HEK293 (cell line): Measurements from ENCODE around the gene EBP.

Experiments used
- MZF1 ChIP-seq: fragments of 450-650 bp; formaldehyde crosslinking; IDR thresholded peaks from 2 replicates; pipeline ENCODE4 v1.5.1; 2017; ENCODE audit warnings: missing biosample characterization, missing genetic modification characterization, borderline replicate concordance
- SALL2 ChIP-seq: fragments of 450-650 bp; formaldehyde crosslinking; IDR thresholded peaks from 2 replicates; pipeline ENCODE4 v1.5.0; 2017; ENCODE audit warnings: missing biosample characterization, mild to moderate bottlenecking, missing genetic modification characterization, borderline replicate concordance
- ZBTB20 ChIP-seq: fragments of 450-650 bp; formaldehyde crosslinking; IDR thresholded peaks from 2 replicates; pipeline ENCODE4 v1.5.1; 2016; ENCODE audit warnings: missing biosample characterization, missing genetic modification characterization
- ZBTB7A ChIP-seq: fragments of 450-650 bp; formaldehyde crosslinking; IDR thresholded peaks from 2 replicates; pipeline ENCODE4 v1.5.1; 2016; ENCODE audit warnings: low read depth, missing biosample characterization, missing genetic modification characterization
- ZFP3 ChIP-seq: fragments of 450-650 bp; formaldehyde crosslinking; IDR thresholded peaks from 2 replicates; pipeline ENCODE4 v1.5.1; 2016; ENCODE audit warnings: low read depth, missing biosample characterization, missing genetic modification characterization
- ZNF202 ChIP-seq: fragments of 450-650 bp; formaldehyde crosslinking; IDR thresholded peaks from 2 replicates; pipeline ENCODE4 v1.5.1; 2016; ENCODE audit warnings: missing biosample characterization, missing genetic modification characterization, borderline replicate concordance
- ZNF341 ChIP-seq: fragments of 450-650 bp; formaldehyde crosslinking; IDR thresholded peaks from 2 replicates; pipeline ENCODE4; 2016; ENCODE audit warnings: low read depth, missing biosample characterization, missing genetic modification characterization
- ZNF473 ChIP-seq: fragments of 450-650 bp; formaldehyde crosslinking; IDR thresholded peaks from 2 replicates; pipeline ENCODE4 v1.5.1; 2017; ENCODE audit warnings: missing biosample characterization, missing genetic modification characterization
- ZNF521 ChIP-seq: fragments of 450-650 bp; formaldehyde crosslinking; IDR thresholded peaks from 2 replicates; pipeline ENCODE4 v1.5.1; 2017; ENCODE audit warnings: missing biosample characterization, mild to moderate bottlenecking, missing genetic modification characterization
- ZNF830 ChIP-seq: fragments of 450-650 bp; IDR thresholded peaks from 2 replicates; pipeline ENCODE4 v1.5.0; 2018; ENCODE audit warnings: missing biosample characterization, missing genetic modification characterization, low read depth, mild to moderate bottlenecking, moderate library complexity
- TF ChIP-seq, protein P1 (sequence below): fragments of 450-650 bp; formaldehyde crosslinking; IDR thresholded peaks from 2 replicates; pipeline ENCODE4 v1.5.1; 2016; ENCODE audit warnings: missing biosample characterization, missing genetic modification characterization
- TF ChIP-seq, protein P2 (sequence below): fragments of 450-650 bp; formaldehyde crosslinking; IDR thresholded peaks from 2 replicates; pipeline ENCODE4 v1.5.1; 2016; ENCODE audit warnings: missing biosample characterization, missing genetic modification characterization, borderline replicate concordance
- TF ChIP-seq, protein P3 (sequence below): fragments of 450-650 bp; formaldehyde crosslinking; IDR thresholded peaks from 2 replicates; pipeline ENCODE4 v1.5.0; 2017; ENCODE audit warnings: missing biosample characterization, missing genetic modification characterization, borderline replicate concordance
- TF ChIP-seq, protein P4 (sequence below): fragments of 450-650 bp; formaldehyde crosslinking; IDR thresholded peaks from 2 replicates; pipeline ENCODE4 v1.5.1; 2016; ENCODE audit warnings: missing biosample characterization, missing genetic modification characterization
- TF ChIP-seq, protein P5 (sequence below): fragments of 450-650 bp; formaldehyde crosslinking; IDR thresholded peaks from 2 replicates; pipeline ENCODE4 v1.5.1; 2016; ENCODE audit warnings: missing biosample characterization, missing genetic modification characterization
- TF ChIP-seq, protein P6 (sequence below): fragments of 450-650 bp; formaldehyde crosslinking; IDR thresholded peaks from 2 replicates; pipeline ENCODE4 v1.5.1; 2017; ENCODE audit warnings: missing biosample characterization, missing genetic modification characterization
- TF ChIP-seq, protein P7 (sequence below): fragments of 450-650 bp; formaldehyde crosslinking; IDR thresholded peaks from 2 replicates; pipeline ENCODE4 v1.5.1; 2016; ENCODE audit warnings: missing biosample characterization, missing genetic modification characterization, borderline replicate concordance

EBP gene

DNA sequence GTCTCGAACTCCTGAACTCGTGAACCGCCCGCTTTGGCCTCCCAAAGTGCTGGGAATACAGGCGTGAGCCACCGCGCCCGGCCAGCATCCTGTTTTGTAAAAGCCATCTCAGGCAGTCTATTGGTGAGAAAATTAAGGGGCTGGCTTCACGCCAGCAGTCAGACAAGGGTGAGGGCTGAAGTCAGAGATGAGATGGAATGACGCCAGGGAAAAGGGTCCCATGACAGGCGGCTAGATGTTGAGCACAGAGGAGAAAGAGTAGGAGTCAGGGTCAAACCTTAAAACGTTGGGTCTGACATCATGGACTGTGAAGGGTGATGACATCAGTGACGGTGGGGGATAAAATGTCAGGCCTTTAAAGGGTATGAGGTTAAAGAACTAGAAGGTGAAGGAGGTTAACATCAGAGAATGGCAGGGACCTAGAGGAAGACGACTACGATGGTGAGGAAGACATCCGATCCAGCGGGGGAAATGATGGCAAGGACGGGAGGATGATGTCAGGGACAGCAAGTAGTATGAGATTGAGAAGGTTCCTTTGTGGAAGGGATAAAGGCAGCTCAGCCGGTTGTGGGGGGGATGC lies 52.2 kb downstream of the EBP start (continued):
- no peak for TF ChIP-seq SALL2 (tag by site-specific recombination)
- no peak for TF ChIP-seq ZNF202 (tag by site-specific recombination)
- TF ChIP-seq, protein P1, sequence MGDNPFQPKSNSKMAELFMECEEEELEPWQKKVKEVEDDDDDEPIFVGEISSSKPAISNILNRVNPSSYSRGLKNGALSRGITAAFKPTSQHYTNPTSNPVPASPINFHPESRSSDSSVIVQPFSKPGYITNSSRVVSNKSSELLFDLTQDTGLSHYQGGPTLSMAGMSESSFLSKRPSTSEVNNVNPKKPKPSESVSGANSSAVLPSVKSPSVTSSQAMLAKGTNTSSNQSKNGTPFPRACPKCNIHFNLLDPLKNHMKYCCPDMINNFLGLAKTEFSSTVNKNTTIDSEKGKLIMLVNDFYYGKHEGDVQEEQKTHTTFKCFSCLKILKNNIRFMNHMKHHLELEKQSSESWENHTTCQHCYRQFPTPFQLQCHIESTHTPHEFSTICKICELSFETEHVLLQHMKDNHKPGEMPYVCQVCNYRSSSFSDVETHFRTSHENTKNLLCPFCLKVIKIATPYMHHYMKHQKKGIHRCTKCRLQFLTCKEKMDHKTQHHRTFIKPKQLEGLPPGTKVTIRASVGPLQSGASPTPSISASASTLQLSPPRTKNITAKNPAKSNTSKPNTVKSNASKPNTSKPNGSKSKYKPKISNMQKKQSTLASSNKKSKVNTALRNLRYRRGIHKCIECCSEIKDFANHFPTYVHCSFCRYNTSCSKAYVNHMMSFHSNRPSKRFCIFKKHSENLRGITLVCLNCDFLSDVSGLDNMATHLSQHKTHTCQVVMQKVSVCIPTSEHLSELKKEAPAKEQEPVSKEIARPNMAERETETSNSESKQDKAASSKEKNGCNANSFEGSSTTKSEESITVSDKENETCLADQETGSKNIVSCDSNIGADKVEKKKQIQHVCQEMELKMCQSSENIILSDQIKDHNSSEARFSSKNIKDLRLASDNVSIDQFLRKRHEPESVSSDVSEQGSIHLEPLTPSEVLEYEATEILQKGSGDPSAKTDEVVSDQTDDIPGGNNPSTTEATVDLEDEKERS (tag by site-specific recombination), result peak; percentile 83; the same call in 1 of the 2 replicates
- TF ChIP-seq ZBTB20 (tag by site-specific recombination), result no peak
- TF ChIP-seq, protein P2, sequence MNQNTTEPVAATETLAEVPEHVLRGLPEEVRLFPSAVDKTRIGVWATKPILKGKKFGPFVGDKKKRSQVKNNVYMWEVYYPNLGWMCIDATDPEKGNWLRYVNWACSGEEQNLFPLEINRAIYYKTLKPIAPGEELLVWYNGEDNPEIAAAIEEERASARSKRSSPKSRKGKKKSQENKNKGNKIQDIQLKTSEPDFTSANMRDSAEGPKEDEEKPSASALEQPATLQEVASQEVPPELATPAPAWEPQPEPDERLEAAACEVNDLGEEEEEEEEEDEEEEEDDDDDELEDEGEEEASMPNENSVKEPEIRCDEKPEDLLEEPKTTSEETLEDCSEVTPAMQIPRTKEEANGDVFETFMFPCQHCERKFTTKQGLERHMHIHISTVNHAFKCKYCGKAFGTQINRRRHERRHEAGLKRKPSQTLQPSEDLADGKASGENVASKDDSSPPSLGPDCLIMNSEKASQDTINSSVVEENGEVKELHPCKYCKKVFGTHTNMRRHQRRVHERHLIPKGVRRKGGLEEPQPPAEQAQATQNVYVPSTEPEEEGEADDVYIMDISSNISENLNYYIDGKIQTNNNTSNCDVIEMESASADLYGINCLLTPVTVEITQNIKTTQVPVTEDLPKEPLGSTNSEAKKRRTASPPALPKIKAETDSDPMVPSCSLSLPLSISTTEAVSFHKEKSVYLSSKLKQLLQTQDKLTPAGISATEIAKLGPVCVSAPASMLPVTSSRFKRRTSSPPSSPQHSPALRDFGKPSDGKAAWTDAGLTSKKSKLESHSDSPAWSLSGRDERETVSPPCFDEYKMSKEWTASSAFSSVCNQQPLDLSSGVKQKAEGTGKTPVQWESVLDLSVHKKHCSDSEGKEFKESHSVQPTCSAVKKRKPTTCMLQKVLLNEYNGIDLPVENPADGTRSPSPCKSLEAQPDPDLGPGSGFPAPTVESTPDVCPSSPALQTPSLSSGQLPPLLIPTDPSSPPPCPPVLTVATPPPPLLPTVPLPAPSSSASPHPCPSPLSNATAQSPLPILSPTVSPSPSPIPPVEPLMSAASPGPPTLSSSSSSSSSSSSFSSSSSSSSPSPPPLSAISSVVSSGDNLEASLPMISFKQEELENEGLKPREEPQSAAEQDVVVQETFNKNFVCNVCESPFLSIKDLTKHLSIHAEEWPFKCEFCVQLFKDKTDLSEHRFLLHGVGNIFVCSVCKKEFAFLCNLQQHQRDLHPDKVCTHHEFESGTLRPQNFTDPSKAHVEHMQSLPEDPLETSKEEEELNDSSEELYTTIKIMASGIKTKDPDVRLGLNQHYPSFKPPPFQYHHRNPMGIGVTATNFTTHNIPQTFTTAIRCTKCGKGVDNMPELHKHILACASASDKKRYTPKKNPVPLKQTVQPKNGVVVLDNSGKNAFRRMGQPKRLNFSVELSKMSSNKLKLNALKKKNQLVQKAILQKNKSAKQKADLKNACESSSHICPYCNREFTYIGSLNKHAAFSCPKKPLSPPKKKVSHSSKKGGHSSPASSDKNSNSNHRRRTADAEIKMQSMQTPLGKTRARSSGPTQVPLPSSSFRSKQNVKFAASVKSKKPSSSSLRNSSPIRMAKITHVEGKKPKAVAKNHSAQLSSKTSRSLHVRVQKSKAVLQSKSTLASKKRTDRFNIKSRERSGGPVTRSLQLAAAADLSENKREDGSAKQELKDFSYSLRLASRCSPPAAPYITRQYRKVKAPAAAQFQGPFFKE (tag by site-specific recombination), result no peak
- TF ChIP-seq ZNF473 (tag by site-specific recombination), result no peak
- 0 out of 2 replicates have a peak, but pooled peaks have one; percentile 27 for TF ChIP-seq ZBTB7A (tag by site-specific recombination)
- no peak for TF ChIP-seq ZNF341
- TF ChIP-seq, protein P3, sequence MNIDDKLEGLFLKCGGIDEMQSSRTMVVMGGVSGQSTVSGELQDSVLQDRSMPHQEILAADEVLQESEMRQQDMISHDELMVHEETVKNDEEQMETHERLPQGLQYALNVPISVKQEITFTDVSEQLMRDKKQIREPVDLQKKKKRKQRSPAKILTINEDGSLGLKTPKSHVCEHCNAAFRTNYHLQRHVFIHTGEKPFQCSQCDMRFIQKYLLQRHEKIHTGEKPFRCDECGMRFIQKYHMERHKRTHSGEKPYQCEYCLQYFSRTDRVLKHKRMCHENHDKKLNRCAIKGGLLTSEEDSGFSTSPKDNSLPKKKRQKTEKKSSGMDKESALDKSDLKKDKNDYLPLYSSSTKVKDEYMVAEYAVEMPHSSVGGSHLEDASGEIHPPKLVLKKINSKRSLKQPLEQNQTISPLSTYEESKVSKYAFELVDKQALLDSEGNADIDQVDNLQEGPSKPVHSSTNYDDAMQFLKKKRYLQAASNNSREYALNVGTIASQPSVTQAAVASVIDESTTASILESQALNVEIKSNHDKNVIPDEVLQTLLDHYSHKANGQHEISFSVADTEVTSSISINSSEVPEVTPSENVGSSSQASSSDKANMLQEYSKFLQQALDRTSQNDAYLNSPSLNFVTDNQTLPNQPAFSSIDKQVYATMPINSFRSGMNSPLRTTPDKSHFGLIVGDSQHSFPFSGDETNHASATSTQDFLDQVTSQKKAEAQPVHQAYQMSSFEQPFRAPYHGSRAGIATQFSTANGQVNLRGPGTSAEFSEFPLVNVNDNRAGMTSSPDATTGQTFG (tag by site-specific recombination), result no peak
- no peak for TF ChIP-seq MZF1
- TF ChIP-seq, protein P4, sequence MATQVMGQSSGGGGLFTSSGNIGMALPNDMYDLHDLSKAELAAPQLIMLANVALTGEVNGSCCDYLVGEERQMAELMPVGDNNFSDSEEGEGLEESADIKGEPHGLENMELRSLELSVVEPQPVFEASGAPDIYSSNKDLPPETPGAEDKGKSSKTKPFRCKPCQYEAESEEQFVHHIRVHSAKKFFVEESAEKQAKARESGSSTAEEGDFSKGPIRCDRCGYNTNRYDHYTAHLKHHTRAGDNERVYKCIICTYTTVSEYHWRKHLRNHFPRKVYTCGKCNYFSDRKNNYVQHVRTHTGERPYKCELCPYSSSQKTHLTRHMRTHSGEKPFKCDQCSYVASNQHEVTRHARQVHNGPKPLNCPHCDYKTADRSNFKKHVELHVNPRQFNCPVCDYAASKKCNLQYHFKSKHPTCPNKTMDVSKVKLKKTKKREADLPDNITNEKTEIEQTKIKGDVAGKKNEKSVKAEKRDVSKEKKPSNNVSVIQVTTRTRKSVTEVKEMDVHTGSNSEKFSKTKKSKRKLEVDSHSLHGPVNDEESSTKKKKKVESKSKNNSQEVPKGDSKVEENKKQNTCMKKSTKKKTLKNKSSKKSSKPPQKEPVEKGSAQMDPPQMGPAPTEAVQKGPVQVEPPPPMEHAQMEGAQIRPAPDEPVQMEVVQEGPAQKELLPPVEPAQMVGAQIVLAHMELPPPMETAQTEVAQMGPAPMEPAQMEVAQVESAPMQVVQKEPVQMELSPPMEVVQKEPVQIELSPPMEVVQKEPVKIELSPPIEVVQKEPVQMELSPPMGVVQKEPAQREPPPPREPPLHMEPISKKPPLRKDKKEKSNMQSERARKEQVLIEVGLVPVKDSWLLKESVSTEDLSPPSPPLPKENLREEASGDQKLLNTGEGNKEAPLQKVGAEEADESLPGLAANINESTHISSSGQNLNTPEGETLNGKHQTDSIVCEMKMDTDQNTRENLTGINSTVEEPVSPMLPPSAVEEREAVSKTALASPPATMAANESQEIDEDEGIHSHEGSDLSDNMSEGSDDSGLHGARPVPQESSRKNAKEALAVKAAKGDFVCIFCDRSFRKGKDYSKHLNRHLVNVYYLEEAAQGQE (tag by site-specific recombination), result peak; percentile 69
- TF ChIP-seq, protein P5, sequence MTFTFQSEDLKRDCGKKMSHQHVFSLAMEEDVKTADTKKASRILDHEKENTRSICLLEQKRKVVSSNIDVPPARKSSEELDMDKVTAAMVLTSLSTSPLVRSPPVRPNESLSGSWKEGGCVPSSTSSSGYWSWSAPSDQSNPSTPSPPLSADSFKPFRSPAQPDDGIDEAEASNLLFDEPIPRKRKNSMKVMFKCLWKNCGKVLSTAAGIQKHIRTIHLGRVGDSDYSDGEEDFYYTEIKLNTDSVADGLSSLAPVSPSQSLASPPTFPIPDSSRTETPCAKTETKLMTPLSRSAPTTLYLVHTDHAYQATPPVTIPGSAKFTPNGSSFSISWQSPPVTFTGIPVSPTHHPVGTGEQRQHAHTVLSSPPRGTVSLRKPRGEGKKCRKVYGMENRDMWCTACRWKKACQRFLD, result no peak
- TF ChIP-seq, protein P6, sequence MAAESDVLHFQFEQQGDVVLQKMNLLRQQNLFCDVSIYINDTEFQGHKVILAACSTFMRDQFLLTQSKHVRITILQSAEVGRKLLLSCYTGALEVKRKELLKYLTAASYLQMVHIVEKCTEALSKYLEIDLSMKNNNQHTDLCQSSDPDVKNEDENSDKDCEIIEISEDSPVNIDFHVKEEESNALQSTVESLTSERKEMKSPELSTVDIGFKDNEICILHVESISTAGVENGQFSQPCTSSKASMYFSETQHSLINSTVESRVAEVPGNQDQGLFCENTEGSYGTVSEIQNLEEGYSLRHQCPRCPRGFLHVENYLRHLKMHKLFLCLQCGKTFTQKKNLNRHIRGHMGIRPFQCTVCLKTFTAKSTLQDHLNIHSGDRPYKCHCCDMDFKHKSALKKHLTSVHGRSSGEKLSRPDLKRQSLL (tag by site-specific recombination), result no peak
- TF ChIP-seq, protein P7, sequence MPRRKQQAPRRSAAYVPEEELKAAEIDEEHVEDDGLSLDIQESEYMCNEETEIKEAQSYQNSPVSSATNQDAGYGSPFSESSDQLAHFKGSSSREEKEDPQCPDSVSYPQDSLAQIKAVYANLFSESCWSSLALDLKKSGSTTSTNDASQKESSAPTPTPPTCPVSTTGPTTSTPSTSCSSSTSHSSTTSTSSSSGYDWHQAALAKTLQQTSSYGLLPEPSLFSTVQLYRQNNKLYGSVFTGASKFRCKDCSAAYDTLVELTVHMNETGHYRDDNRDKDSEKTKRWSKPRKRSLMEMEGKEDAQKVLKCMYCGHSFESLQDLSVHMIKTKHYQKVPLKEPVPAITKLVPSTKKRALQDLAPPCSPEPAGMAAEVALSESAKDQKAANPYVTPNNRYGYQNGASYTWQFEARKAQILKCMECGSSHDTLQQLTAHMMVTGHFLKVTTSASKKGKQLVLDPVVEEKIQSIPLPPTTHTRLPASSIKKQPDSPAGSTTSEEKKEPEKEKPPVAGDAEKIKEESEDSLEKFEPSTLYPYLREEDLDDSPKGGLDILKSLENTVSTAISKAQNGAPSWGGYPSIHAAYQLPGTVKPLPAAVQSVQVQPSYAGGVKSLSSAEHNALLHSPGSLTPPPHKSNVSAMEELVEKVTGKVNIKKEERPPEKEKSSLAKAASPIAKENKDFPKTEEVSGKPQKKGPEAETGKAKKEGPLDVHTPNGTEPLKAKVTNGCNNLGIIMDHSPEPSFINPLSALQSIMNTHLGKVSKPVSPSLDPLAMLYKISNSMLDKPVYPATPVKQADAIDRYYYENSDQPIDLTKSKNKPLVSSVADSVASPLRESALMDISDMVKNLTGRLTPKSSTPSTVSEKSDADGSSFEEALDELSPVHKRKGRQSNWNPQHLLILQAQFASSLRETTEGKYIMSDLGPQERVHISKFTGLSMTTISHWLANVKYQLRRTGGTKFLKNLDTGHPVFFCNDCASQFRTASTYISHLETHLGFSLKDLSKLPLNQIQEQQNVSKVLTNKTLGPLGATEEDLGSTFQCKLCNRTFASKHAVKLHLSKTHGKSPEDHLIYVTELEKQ (tag by site-specific recombination), result no peak
- no peak for TF ChIP-seq ZFP3 (tag by site-specific recombination)
- no peak for TF ChIP-seq ZNF830 (tag by site-specific recombination)
- no peak for TF ChIP-seq ZNF521 (tag by site-specific recombination)
